MM.1S (cell line): ENCODE measurements around the gene ENPP3.

Source experiments
- DNase-seq: peaks from one replicate; pipeline ENCODE4 v3.0.0-alpha.2; 2015
- H2AFZ ChIP-seq: fragments of 300-600 bp; sonication (generic); 2 replicates; pipeline ENCODE4 v1.6.0; 2016; ENCODE audit warnings: antibody characterized with exemption, low read length
- H3F3A ChIP-seq: fragments of 300-600 bp; sonication (generic); 2 replicates; pipeline ENCODE4 v1.6.1; 2016; ENCODE audit warnings: mild to moderate bottlenecking, antibody characterized with exemption, low read length, moderate library complexity, mixed read lengths; ENCODE audit not compliant: insufficient read depth
- H3K27ac ChIP-seq: fragments of 300-600 bp; sonication (generic); 2 replicates; pipeline ENCODE4 v1.5.1; 2016; ENCODE audit warnings: mild to moderate bottlenecking, low read length
- H3K27me3 ChIP-seq: fragments of 300-600 bp; sonication (generic); replicated peaks from 2 replicates; pipeline ENCODE4 v1.6.0; 2016; ENCODE audit warnings: low read length; ENCODE audit not compliant: insufficient read depth
- H3K36me3 ChIP-seq: fragments of 300-600 bp; sonication (generic); replicated peaks from 2 replicates; pipeline ENCODE4 v1.6.1; 2016; ENCODE audit warnings: mild to moderate bottlenecking, low read length, mixed read lengths; ENCODE audit not compliant: insufficient read depth
- H3K4me1 ChIP-seq: fragments of 300-600 bp; sonication (generic); 2 replicates; pipeline ENCODE4 v1.6.1; 2016; ENCODE audit warnings: low read length, mixed read lengths
- H3K4me2 ChIP-seq: fragments of 300-600 bp; sonication (generic); 2 replicates; pipeline ENCODE4 v1.6.0; 2016; ENCODE audit warnings: low read depth, low read length
- H3K4me3 ChIP-seq: fragments of 300-600 bp; sonication (generic); 2 replicates; pipeline ENCODE4 v1.5.1; 2016; ENCODE audit warnings: low read length, mixed read lengths
- H3K79me2 ChIP-seq: fragments of 300-600 bp; sonication (generic); 2 replicates; pipeline ENCODE4 v1.6.1; 2016; ENCODE audit warnings: mixed run types, low read length, mixed read lengths
- H3K9ac ChIP-seq: fragments of 300-600 bp; sonication (generic); 2 replicates; pipeline ENCODE4 v1.6.1; 2016; ENCODE audit warnings: low read length, mixed read lengths
- H3K9me2 ChIP-seq: fragments of 300-600 bp; sonication (generic); replicated peaks from 2 replicates; pipeline ENCODE4 v1.6.1; 2016; ENCODE audit warnings: mild to moderate bottlenecking, low read length, mixed read lengths; ENCODE audit not compliant: insufficient read depth
- H3K9me3 ChIP-seq: fragments of 300-600 bp; sonication (generic); replicated peaks from 2 replicates; pipeline ENCODE4 v1.6.1; 2016; ENCODE audit warnings: mild to moderate bottlenecking, low read length, mixed read lengths; ENCODE audit not compliant: insufficient read depth
- H4K20me1 ChIP-seq: fragments of 300-600 bp; sonication (generic); 2 replicates; pipeline ENCODE4 v1.6.1; 2016; ENCODE audit warnings: mild to moderate bottlenecking, low read length, moderate library complexity, mixed read lengths; ENCODE audit not compliant: insufficient read depth
- EZH2 ChIP-seq: fragments of 300-600 bp; sonication (generic); optimal IDR thresholded peaks from 2 replicates; pipeline ENCODE3; 2017; ENCODE audit warnings: low read depth, mild to moderate bottlenecking, antibody characterized with exemption, low read length, mixed read lengths
- EZH2phosphoT487 ChIP-seq: fragments of 300-600 bp; sonication (generic); IDR thresholded peaks from 2 replicates; pipeline ENCODE4 v1.6.1; 2018; ENCODE audit warnings: antibody characterized with exemption, low read length
- TF ChIP-seq, protein P1 (sequence below): fragments of 300-600 bp; sonication (generic); IDR thresholded peaks from 2 replicates; pipeline ENCODE4 v1.5.1; 2016; ENCODE audit warnings: antibody characterized with exemption, low read length, mixed read lengths

The ENPP3 gene

DNA sequence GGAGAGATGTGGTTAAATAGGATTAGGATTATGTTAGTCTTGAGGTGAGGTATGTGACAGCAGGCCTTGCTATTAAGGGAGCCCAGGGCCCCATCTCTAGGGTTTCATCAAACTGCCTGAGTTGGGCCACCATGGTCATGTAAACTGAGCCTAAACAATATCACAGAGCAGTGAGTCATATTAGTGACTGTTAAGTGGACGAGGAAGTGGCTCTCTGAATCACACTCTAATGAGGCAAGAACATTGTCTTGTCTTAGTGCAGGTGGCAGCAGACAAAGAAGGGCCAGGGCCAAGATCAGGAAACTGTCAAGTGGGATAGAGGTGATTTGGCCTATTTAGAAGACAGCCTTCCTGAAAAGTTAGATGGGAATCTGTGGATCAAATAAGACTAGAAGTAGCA is 23.1 kb downstream of the ENPP3 start:
- no peak for DNase-seq
- H3K4me2 ChIP-seq, result no peak overlapping the region
- H3K79me2 ChIP-seq, result no peaks in the 10 kb centered on the region
- no peak overlapping the region for H3K4me3 ChIP-seq
- H2AFZ ChIP-seq, result no peak overlapping the region
- H3K27me3 ChIP-seq, result no peaks in the 10 kb centered on the region
- H3K9ac ChIP-seq, result no peak overlapping the region
- no peaks in the 10 kb centered on the region for H4K20me1 ChIP-seq
- H3F3A ChIP-seq, result peaks cover 2% of the 10 kb centered on the region; the same call in 1 of the 2 replicates
- TF ChIP-seq, protein P1, sequence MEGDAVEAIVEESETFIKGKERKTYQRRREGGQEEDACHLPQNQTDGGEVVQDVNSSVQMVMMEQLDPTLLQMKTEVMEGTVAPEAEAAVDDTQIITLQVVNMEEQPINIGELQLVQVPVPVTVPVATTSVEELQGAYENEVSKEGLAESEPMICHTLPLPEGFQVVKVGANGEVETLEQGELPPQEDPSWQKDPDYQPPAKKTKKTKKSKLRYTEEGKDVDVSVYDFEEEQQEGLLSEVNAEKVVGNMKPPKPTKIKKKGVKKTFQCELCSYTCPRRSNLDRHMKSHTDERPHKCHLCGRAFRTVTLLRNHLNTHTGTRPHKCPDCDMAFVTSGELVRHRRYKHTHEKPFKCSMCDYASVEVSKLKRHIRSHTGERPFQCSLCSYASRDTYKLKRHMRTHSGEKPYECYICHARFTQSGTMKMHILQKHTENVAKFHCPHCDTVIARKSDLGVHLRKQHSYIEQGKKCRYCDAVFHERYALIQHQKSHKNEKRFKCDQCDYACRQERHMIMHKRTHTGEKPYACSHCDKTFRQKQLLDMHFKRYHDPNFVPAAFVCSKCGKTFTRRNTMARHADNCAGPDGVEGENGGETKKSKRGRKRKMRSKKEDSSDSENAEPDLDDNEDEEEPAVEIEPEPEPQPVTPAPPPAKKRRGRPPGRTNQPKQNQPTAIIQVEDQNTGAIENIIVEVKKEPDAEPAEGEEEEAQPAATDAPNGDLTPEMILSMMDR, result no peak
- no peak for TF ChIP-seq EZH2phosphoT487
- no peak for TF ChIP-seq EZH2
- H3K27ac ChIP-seq, result no peak overlapping the region
- no peaks in the 10 kb centered on the region for H3K9me2 ChIP-seq
- H3K36me3 ChIP-seq, result no peaks in the 10 kb centered on the region
- H3K4me1 ChIP-seq, result no peaks in the 10 kb centered on the region
- H3K9me3 ChIP-seq, result no peaks in the 10 kb centered on the region

- TF ChIP-seq, protein P1, result no peak
- TF ChIP-seq EZH2 (no peak), EZH2phosphoT487 (no peak)
- Histone ChIP-seq H3K27ac (no peak overlapping the region), H2AFZ (no peak overlapping the region)
Observed at GRCh38 chr6:131663578-131664165, 26.6 kb downstream of the ENPP3 start.

DNA sequence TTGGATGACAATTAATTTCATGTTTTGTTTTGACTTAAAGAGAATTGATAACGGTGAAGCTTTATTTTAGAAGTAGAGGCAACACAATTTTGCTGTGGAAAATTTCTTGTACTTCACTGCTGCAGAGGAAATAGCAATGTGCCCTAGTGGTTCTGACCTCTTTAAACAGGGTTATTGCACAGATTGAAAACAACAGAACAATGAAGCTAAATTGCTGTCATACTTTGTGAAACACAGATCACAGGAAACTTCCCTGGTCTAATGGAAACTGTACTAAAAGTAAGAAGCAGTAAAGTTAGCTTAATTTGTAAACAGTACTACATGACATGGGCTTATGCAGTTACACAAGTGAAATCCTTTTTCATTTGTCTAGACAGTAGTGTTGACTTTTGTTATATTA is 32.8 kb downstream of the ENPP3 start:
- no peak for DNase-seq
- Histone ChIP-seq H2AFZ (no peak overlapping the region), H3K36me3 (no peaks in the 10 kb centered on the region), H4K20me1 (no peaks in the 10 kb centered on the region), H3K4me1 (no peaks in the 10 kb centered on the region), H3K79me2 (no peaks in the 10 kb centered on the region), H3K4me2 (no peak overlapping the region), H3K9ac (no peak overlapping the region), H3K9me3 (no peaks in the 10 kb centered on the region), H3K27me3 (no peaks in the 10 kb centered on the region), H3K4me3 (no peak overlapping the region), H3K9me2 (no peaks in the 10 kb centered on the region), H3K27ac (no peak overlapping the region), H3F3A (no peaks in the 10 kb centered on the region)
- TF ChIP-seq, protein P1, result no peak
- TF ChIP-seq EZH2, result no peak
- TF ChIP-seq EZH2phosphoT487, result no peak

More at GRCh38 chr6:131663578-131664165, 26.6 kb downstream of the ENPP3 start:
- Histone ChIP-seq H3K9me2 (no peaks in the 10 kb centered on the region), H3K9me3 (no peaks in the 10 kb centered on the region), H3K4me1 (no peaks in the 10 kb centered on the region), H3F3A (no peaks in the 10 kb centered on the region), H4K20me1 (no peaks in the 10 kb centered on the region), H3K79me2 (no peaks in the 10 kb centered on the region), H3K27me3 (no peaks in the 10 kb centered on the region), H3K36me3 (no peaks in the 10 kb centered on the region), H3K4me2 (no peak overlapping the region), H3K4me3 (no peak overlapping the region), H3K9ac (no peak overlapping the region)
- DNase-seq, result no peak
